IMR-90 (cell line): Measurements from ENCODE around the gene RHOB. TPM values are rescaled to one million over a fixed set of nuclear protein-coding genes. Genes with fewer than 3 reads are reported as not detected.

Experiments
- ATAC-seq: fragments of 200-7000 bp; cut with Tn5 transposase; 2 replicates; pipeline ENCODE4 v1.9.1; 2020; ENCODE audit warnings: low read depth, mild to moderate bottlenecking, moderate library complexity
- BruUV-seq: library from RNA; stranded (reverse); fragments of 400-500 nt; replicated peaks from 2 replicates; lab custom pipeline; 2021; lab: Mats Ljungman, UMichigan
- CTCF ChIA-PET: fragments of 300-600 bp; formaldehyde crosslinking; extraction: SDS; loops from one replicate; lab custom pipeline; 2021; ENCODE audit warnings: antibody characterized with exemption; lab: Yijun Ruan, JAX
- POLR2A ChIA-PET: fragments of 300-600 bp; sonication (Branson Sonifier 250); formaldehyde crosslinking; loops from one replicate; lab custom pipeline; 2022; ENCODE audit warnings: antibody characterized with exemption; ENCODE audit not compliant: unreplicated experiment; lab: Charles Lee
- DNase-seq: peaks from one replicate; pipeline ENCODE4 v3.0.0; 2013
- H2AFZ ChIP-seq: replicated peaks from 2 replicates; pipeline ENCODE3; 2013; ENCODE audit warnings: low read length, mild to moderate bottlenecking; ENCODE audit not compliant: poor library complexity
- H2AK5ac ChIP-seq: 2 replicates; pipeline ENCODE4 v1.6.1; 2013; ENCODE audit warnings: low read depth, low read length, inconsistent platforms
- H2AK9ac ChIP-seq: replicated peaks from 2 replicates; pipeline ENCODE3; 2013; ENCODE audit warnings: mild to moderate bottlenecking, low read depth, low read length, moderate library complexity; ENCODE audit not compliant: poor library complexity
- H2BK120ac ChIP-seq: 2 replicates; pipeline ENCODE4 v1.6.1; 2013; ENCODE audit warnings: low read depth, low read length, inconsistent platforms
- H2BK15ac ChIP-seq: 3 replicates; pipeline ENCODE4 v1.6.1; 2013; ENCODE audit warnings: low read depth, low read length, inconsistent platforms
- H2BK20ac ChIP-seq: 2 replicates; pipeline ENCODE4 v1.6.1; 2013; ENCODE audit warnings: low read depth, mild to moderate bottlenecking, inconsistent platforms, low read length, moderate library complexity
- H2BK5ac ChIP-seq: 2 replicates; pipeline ENCODE4 v1.6.1; 2013; ENCODE audit warnings: mild to moderate bottlenecking, low read depth, low read length, inconsistent platforms; ENCODE audit not compliant: poor library complexity, severe bottlenecking
- H3K14ac ChIP-seq: replicated peaks from 2 replicates; pipeline ENCODE4 v1.6.1; 2013; ENCODE audit warnings: low read depth, low read length, inconsistent platforms
- H3K18ac ChIP-seq: 2 replicates; pipeline ENCODE4 v1.6.1; 2013; ENCODE audit warnings: low read depth, low read length, control low read depth
- H3K23ac ChIP-seq: 2 replicates; pipeline ENCODE4 v1.6.1; 2013; ENCODE audit warnings: low read depth, low read length, inconsistent platforms
- H3K27ac ChIP-seq: 2 replicates; pipeline ENCODE4 v1.5.1; 2013; ENCODE audit warnings: mild to moderate bottlenecking, control low read depth, low read length; ENCODE audit not compliant: insufficient read depth
- H3K27me3 ChIP-seq: 2 replicates; pipeline ENCODE4 v1.6.1; 2013; ENCODE audit warnings: low read length; ENCODE audit not compliant: control insufficient read depth, insufficient read depth
- H3K36me3 ChIP-seq: 2 replicates; pipeline ENCODE4 v1.6.1; 2013; ENCODE audit warnings: low read length, mixed read lengths; ENCODE audit not compliant: control insufficient read depth, insufficient read depth
- H3K4ac ChIP-seq: 2 replicates; pipeline ENCODE4 v1.6.1; 2013; ENCODE audit warnings: low read depth, low read length, inconsistent platforms
- H3K4me1 ChIP-seq: 2 replicates; pipeline ENCODE4 v1.6.1; 2013; ENCODE audit warnings: low read length, mixed read lengths; ENCODE audit not compliant: control insufficient read depth, insufficient read depth
- H3K4me2 ChIP-seq: 2 replicates; pipeline ENCODE4 v1.6.1; 2013; ENCODE audit warnings: low read depth, mild to moderate bottlenecking, control low read depth, low read length, moderate library complexity
- H3K4me3 ChIP-seq: 2 replicates; pipeline ENCODE4 v1.5.1; 2013; ENCODE audit warnings: low read depth, mild to moderate bottlenecking, control low read depth, low read length, moderate library complexity; ENCODE audit not compliant: insufficient read depth
- H3K56ac ChIP-seq: 2 replicates; pipeline ENCODE4 v1.6.1; 2013; ENCODE audit warnings: low read length, inconsistent platforms; ENCODE audit not compliant: insufficient read depth; ENCODE audit errors: extremely low read depth
- H3K79me1 ChIP-seq, 2 experiments: 2 replicates each; pipeline ENCODE4 v1.6.1; 2013; ENCODE audit warnings: low read length in 2 of 2, inconsistent platforms in 1 of 2, low read depth in 1 of 2
- H3K9ac ChIP-seq: 2 replicates; pipeline ENCODE4 v1.6.1; 2013; ENCODE audit warnings: low read depth, low read length, control low read depth
- H3K9me1 ChIP-seq: 2 replicates; pipeline ENCODE4 v1.6.1; 2013; ENCODE audit warnings: low read length, inconsistent platforms; ENCODE audit not compliant: insufficient read depth
- H3K9me3 ChIP-seq: 2 replicates; pipeline ENCODE4 v1.6.1; 2013; ENCODE audit warnings: low read length; ENCODE audit not compliant: control insufficient read depth, insufficient read depth
- H4K20me1 ChIP-seq: 2 replicates; pipeline ENCODE4 v1.6.1; 2013; ENCODE audit warnings: low read length, inconsistent platforms; ENCODE audit not compliant: insufficient read depth
- H4K5ac ChIP-seq: 2 replicates; pipeline ENCODE4 v1.6.1; 2013; ENCODE audit warnings: mild to moderate bottlenecking, low read depth, low read length, control low read depth
- H4K8ac ChIP-seq, 2 experiments: 2 replicates each; pipeline ENCODE4 v1.6.1; 2013; ENCODE audit warnings: low read depth in 2 of 2, low read length in 2 of 2, control low read depth in 1 of 2, inconsistent platforms in 1 of 2
- H4K91ac ChIP-seq: 2 replicates; pipeline ENCODE4 v1.6.1; 2013; ENCODE audit warnings: low read depth, low read length, inconsistent platforms; ENCODE audit not compliant: insufficient read depth
- BHLHE40 ChIP-seq: fragments of 150-350 bp; IDR thresholded peaks from 2 replicates; pipeline ENCODE4 v1.6.1; 2016; ENCODE audit warnings: mild to moderate bottlenecking, low read depth, low read length
- CHD1 ChIP-seq: IDR thresholded peaks from 2 replicates; pipeline ENCODE4 v1.6.1; 2012; ENCODE audit warnings: low read depth, low read length, improper control_type of control experiment
- ELK1 ChIP-seq: fragments of 150-350 bp; IDR thresholded peaks from 2 replicates; pipeline ENCODE4 v1.6.1; 2016; ENCODE audit warnings: low read depth, mild to moderate bottlenecking, low read length, moderate library complexity, borderline replicate concordance
- MAFK ChIP-seq: IDR thresholded peaks from 2 replicates; pipeline ENCODE4 v1.6.1; 2012; ENCODE audit warnings: low read depth, low read length, improper control_type of control experiment
- MAZ ChIP-seq: IDR thresholded peaks from 2 replicates; pipeline ENCODE4 v1.6.1; 2012; ENCODE audit warnings: low read depth, mild to moderate bottlenecking, low read length, improper control_type of control experiment, moderate library complexity, borderline replicate concordance
- POLR2A ChIP-seq: IDR thresholded peaks from 2 replicates; pipeline ENCODE4 v1.6.1; 2012; ENCODE audit warnings: mild to moderate bottlenecking, low read depth, low read length
- RAD21 ChIP-seq: IDR thresholded peaks from 2 replicates; pipeline ENCODE4 v1.6.1; 2012; ENCODE audit warnings: low read length, improper control_type of control experiment
- RCOR1 ChIP-seq: IDR thresholded peaks from 2 replicates; pipeline ENCODE4 v1.6.1; 2012; ENCODE audit warnings: mild to moderate bottlenecking, low read length, improper control_type of control experiment; ENCODE audit not compliant: insufficient replicate concordance
- SMC3 ChIP-seq: fragments of 150-350 bp; IDR thresholded peaks from 2 replicates; pipeline ENCODE4 v1.6.1; 2016; ENCODE audit warnings: low read depth, mild to moderate bottlenecking, antibody characterized with exemption, low read length, moderate library complexity
- whole genome bisulfite sequencing, 2 experiments: methylation state at CpG; one replicate each; pipeline versions ENCODE4 v1.1.5 to v1.1.7; 2013; ENCODE audit warnings: missing lambda C conversion rate in 2 of 2; ENCODE audit not compliant: insufficient read length in 1 of 2; ENCODE audit errors: extremely low coverage in 2 of 2; 5-methylcytosine and 5-hydroxymethylcytosine counted together
- dilution Hi-C: fragments of 300-500 bp; cut with HindIII; formaldehyde crosslinking; loops from one replicate; pipeline ENCODE4 v1.14.3; 2018; ENCODE audit warnings: low sequenced_read_pairs; ENCODE audit not compliant: unreplicated experiment
- in situ Hi-C: fragments of 300-500 bp; cut with MboI; formaldehyde crosslinking; loops from 3 replicates; pipeline ENCODE4 v1.14.3; 2019; ENCODE audit warnings: low sequenced_read_pairs, inconsistent platforms, mixed read lengths
- intact Hi-C: fragments of 100-400 bp; cut with micrococcal nuclease; formaldehyde crosslinking; loops from 2 replicates; pipeline ENCODE4 v1.10.0; 2022
- polyA plus RNA-seq, 3 experiments: library from polyadenylated mRNA; depleted of rRNA; stranded (reverse); fragments of >200 nt; gene quantifications; 2 replicates each; pipeline ENCODE4 v1.2.3, GENCODE V29; 2012; ENCODE audit warnings: low replicate concordance in 1 of 3
- total RNA-seq: library from RNA; depleted of rRNA; stranded (reverse); fragments of >200 nt; gene quantifications from 2 replicates; pipeline ENCODE4 v1.2.3, GENCODE V29; 2012

The RHOB gene
- total and polyA plus RNA-seq, 2 of the 4 experiments (the other 2 are of a cell fraction), result 112 to 149 TPM

- H4K91ac ChIP-seq, result no peak overlapping the region
- H4K8ac ChIP-seq, result peak overlapping the region in 1 of 2 experiments; percentile 38; a peak in 1 of 4 replicates
- H3K9ac ChIP-seq, result no peak overlapping the region
- peak overlapping the region; percentile 80 for H2BK120ac ChIP-seq
- H3K4me1 ChIP-seq, result peaks cover 38% of the 10 kb centered on the region
- H3K18ac ChIP-seq, result no peak overlapping the region
- POLR2A ChIA-PET, result interaction anchor here (0.6 kb wide), 2 partner anchors 220 to 402 kb away, joined by 3 read pairs; no protein-coding TSS in a partner anchor
- WGBS, 2 experiments, result no CpG with 5 or more reads among the region's 6 CpGs
- CTCF ChIA-PET, result interaction anchor here (1.1 to 4.4 kb wide), 10 partner anchors 11 to 219 kb away, joined by 3 to 45 read pairs (median 6); no protein-coding TSS in a partner anchor
- intact Hi-C loops (no loop called here), in situ Hi-C loops (no loop called here), dilution Hi-C loops (no loop called here)
- H3K9me3 ChIP-seq, result no peaks in the 10 kb centered on the region
- peak overlapping the region; percentile 68; the same call in 1 of the 2 replicates for H2AK5ac ChIP-seq
- H2BK20ac ChIP-seq, result peak overlapping the region; percentile 82
- H3K23ac ChIP-seq, result 0 out of 2 replicates have a peak overlapping the region, but pooled peaks have one; percentile 28
- no peaks in the 10 kb centered on the region for H3K27me3 ChIP-seq
- DNase-seq (no peak), ATAC-seq (no peak)
- TF ChIP-seq CHD1 (no peak), RCOR1 (no peak), RAD21 (no peak), POLR2A (no peak), MAZ (no peak), MAFK (no peak), SMC3 (no peak), BHLHE40 (no peak), ELK1 (no peak)
- H2AK9ac ChIP-seq, result no peak overlapping the region
- H2AFZ ChIP-seq, result no peak overlapping the region
- H3K4me2 ChIP-seq, result no peak overlapping the region
- no TSS peak for BruUV-seq
- H3K36me3 ChIP-seq, result no peaks in the 10 kb centered on the region
- peaks cover 0 to 3% of the 10 kb centered on the region in 2 experiments; a peak in 1 of 4 replicates for H3K79me1 ChIP-seq
- peaks cover 28% of the 10 kb centered on the region for H3K9me1 ChIP-seq
- 0 out of 2 replicates have a peak overlapping the region, but pooled peaks have one; percentile 56 for H3K14ac ChIP-seq
- H3K4me3 ChIP-seq, result no peak overlapping the region
- H4K20me1 ChIP-seq, result peaks cover 5% of the 10 kb centered on the region; the same call in 1 of the 2 replicates
- peak overlapping the region; percentile 94; the same call in 2 of the 3 replicates for H2BK15ac ChIP-seq
- H3K4ac ChIP-seq, result peak overlapping the region; percentile 92
- no peak overlapping the region for H3K27ac ChIP-seq
- no peak overlapping the region for H3K56ac ChIP-seq
- no peak overlapping the region for H2BK5ac ChIP-seq
- H4K5ac ChIP-seq, result no peak overlapping the region
These were observed 23.5 kb upstream of the RHOB start for GRCh38 chr2:20423359-20423758.
